ENCODE results near the gene CFAP45. TPM values are rescaled to one million over a fixed set of nuclear protein-coding genes. Genes with fewer than 3 reads are reported as not detected.

The CFAP45 gene
- total and polyA plus RNA-seq, 2 donors from 2014 or later, result 1.0 to 14.2 TPM

DNA sequence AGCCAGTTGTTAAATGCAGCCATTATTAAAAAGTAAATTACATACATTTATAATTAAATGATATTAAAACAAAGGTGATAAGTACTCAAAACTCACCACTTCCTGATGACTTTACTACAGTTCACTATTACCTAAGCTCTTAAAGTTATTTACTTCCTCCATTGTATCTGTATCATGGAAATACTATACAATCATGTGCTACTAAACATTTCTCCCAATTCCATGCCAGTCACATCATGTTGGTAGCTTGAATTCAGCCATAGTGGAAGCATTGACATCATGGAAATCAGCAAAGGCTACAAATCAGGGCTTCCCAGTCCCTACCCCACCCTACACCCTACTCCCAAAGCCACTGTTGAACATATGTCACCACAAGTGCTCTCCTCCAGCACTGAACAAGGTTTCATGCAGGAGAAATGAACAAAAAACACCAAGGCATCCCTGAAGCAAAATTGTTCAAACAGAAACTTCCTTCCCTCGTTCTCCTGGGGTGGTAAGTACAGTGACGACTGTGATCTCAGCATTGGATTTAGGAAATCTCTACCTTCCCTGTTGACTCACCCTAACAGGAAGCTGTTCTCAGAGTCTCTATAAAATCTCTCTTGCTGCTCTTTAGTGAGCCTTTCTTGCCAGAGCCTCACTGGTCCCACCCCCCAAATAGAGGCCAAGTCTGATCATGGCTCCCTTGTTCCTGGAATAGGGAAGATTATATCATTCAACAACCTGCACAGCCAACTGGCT is 50.2 kb downstream of the CFAP45 start:
- intact Hi-C loops (cut with DNase I), result no loop called here
- H3K9me3 ChIP-seq (ENCODE audit: control insufficient read depth in 2 of 3, insufficient read depth in 1 of 3, low read length in 3 of 3), result no peaks in the 10 kb centered on the region
- TF ChIP-seq, protein P1, sequence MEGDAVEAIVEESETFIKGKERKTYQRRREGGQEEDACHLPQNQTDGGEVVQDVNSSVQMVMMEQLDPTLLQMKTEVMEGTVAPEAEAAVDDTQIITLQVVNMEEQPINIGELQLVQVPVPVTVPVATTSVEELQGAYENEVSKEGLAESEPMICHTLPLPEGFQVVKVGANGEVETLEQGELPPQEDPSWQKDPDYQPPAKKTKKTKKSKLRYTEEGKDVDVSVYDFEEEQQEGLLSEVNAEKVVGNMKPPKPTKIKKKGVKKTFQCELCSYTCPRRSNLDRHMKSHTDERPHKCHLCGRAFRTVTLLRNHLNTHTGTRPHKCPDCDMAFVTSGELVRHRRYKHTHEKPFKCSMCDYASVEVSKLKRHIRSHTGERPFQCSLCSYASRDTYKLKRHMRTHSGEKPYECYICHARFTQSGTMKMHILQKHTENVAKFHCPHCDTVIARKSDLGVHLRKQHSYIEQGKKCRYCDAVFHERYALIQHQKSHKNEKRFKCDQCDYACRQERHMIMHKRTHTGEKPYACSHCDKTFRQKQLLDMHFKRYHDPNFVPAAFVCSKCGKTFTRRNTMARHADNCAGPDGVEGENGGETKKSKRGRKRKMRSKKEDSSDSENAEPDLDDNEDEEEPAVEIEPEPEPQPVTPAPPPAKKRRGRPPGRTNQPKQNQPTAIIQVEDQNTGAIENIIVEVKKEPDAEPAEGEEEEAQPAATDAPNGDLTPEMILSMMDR (IDR thresholded peaks at IDR 0.05; ENCODE audit: borderline replicate concordance, extremely low read depth, insufficient read depth), result no peak
- H3K4me1 ChIP-seq (ENCODE audit: control insufficient read depth in 2 of 3, insufficient read depth in 2 of 3, low read depth in 1 of 3, low read length in 3 of 3), result peaks cover 0 to 3% (median 2%) of the 10 kb centered on the region in 3 donors
- DNase-seq, result no peak
- H3K9ac ChIP-seq (ENCODE audit: low read length in 3 of 3), result no peak overlapping the region
- H3K27me3 ChIP-seq (ENCODE audit: control insufficient read depth, insufficient read depth, low read length), result no peaks in the 10 kb centered on the region
- no peak overlapping the region for H3K27ac ChIP-seq (ENCODE audit: low read depth in 2 of 2, low read length in 2 of 2)
- no peak for FAIRE-seq
- H3K36me3 ChIP-seq (ENCODE audit: control insufficient read depth in 2 of 3, insufficient read depth in 3 of 3, low read length in 3 of 3), result no peaks in the 10 kb centered on the region
- H3K4me3 ChIP-seq (ENCODE audit: low read length in 3 of 3), result no peak overlapping the region

DNA sequence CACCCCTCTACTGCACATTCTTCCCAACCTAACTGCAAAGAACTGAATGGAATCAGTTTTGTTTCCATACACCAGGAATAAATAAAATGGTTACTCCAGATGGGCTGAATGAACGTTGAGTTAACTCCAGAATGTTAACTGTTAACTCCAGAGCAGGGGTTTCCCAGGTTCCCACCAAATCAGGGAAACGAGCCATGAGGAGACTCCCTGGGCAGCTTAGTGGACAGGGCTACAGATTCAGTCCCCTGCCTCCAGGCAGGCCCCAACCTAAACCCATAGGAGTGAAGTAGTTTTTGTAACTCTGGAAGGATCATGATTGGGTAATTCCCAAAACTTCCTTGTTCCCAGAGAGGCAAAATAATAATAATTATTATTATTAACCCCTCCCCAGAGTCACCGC is 51.6 kb downstream of the CFAP45 start:
- Histone ChIP-seq H3K4me3 (ENCODE audit: low read length in 3 of 3) (no peak overlapping the region), H3K9me3 (ENCODE audit: control insufficient read depth in 2 of 3, insufficient read depth in 1 of 3, low read length in 3 of 3) (no peaks in the 10 kb centered on the region), H3K4me1 (ENCODE audit: control insufficient read depth in 2 of 3, insufficient read depth in 2 of 3, low read depth in 1 of 3, low read length in 3 of 3) (no peaks in the 10 kb centered on the region), H3K27me3 (ENCODE audit: control insufficient read depth, insufficient read depth, low read length) (no peaks in the 10 kb centered on the region), H3K9ac (ENCODE audit: low read length in 3 of 3) (no peak overlapping the region), H3K27ac (ENCODE audit: low read depth in 2 of 2, low read length in 2 of 2) (no peak overlapping the region), H3K36me3 (ENCODE audit: control insufficient read depth in 2 of 3, insufficient read depth in 3 of 3, low read length in 3 of 3) (no peaks in the 10 kb centered on the region)
- TF ChIP-seq, protein P1 (IDR thresholded peaks at IDR 0.05; ENCODE audit: borderline replicate concordance, extremely low read depth, insufficient read depth), result no peak
- DNase-seq (no peak), FAIRE-seq (no peak)
- intact Hi-C loops (cut with DNase I), result no loop called here

DNA sequence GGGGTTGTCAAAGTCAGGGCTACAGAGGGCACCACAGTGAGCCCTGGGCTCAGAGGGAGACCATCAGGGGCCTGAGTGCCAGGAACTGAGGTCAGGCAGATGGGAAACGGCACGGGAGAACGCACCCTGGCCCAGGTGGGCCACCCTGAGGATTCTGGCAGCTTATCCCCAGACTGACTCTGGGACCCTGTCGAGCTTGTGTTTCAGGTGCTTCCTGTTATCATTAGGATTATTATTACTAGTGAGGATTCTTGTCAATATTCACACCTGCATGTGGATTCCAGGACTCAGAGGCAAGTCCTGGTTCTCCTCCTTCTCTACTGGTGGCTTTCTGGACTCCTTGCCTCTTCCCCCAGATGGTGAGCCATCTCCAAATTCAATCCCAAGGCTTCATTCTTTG is 52.7 kb downstream of the CFAP45 start:
- Histone ChIP-seq H3K9me3 (ENCODE audit: control insufficient read depth in 2 of 3, insufficient read depth in 1 of 3, low read length in 3 of 3) (no peaks in the 10 kb centered on the region), H3K27ac (ENCODE audit: low read depth in 2 of 2, low read length in 2 of 2) (no peak overlapping the region), H3K27me3 (ENCODE audit: control insufficient read depth, insufficient read depth, low read length) (no peaks in the 10 kb centered on the region), H3K9ac (ENCODE audit: low read length in 3 of 3) (no peak overlapping the region), H3K4me1 (ENCODE audit: control insufficient read depth in 2 of 3, insufficient read depth in 2 of 3, low read depth in 1 of 3, low read length in 3 of 3) (no peaks in the 10 kb centered on the region), H3K36me3 (ENCODE audit: control insufficient read depth in 2 of 3, insufficient read depth in 3 of 3, low read length in 3 of 3) (no peaks in the 10 kb centered on the region), H3K4me3 (ENCODE audit: low read length in 3 of 3) (no peak overlapping the region)
- DNase-seq (peak in 1 of 5 donors; percentile 58), FAIRE-seq (no peak)
- TF ChIP-seq, protein P1 (IDR thresholded peaks at IDR 0.05; ENCODE audit: borderline replicate concordance, extremely low read depth, insufficient read depth), result no peak
- intact Hi-C loops (cut with DNase I), result no loop called here

Data from kidney (tissue), 14 donors.